Natural killer cell (primary cell): ENCODE data around the gene NAT10. TPM values are rescaled to one million over a fixed set of nuclear protein-coding genes. Genes with fewer than 3 reads are reported as not detected.

Experiments
- ATAC-seq, 3 donors: fragments of 150-1000 bp in 2 of 3; fragments of 200-7000 bp in 1 of 3; cut with Tn5 transposase; 1 replicate in 1 of 3; 2 replicates in 2 of 3; pipeline ENCODE4 v1.10.0; 2021; ENCODE audit warnings: mild to moderate bottlenecking in 2 of 3, moderate library complexity in 2 of 3
- DNase-seq, 2 donors: peaks; one replicate each; pipeline versions ENCODE4 v3.0.0 to v3.0.0-alpha.2; 2013 to 2021; ENCODE audit warnings: mixed read lengths in 1 of 2
- H3K27ac ChIP-seq: one replicate; pipeline ENCODE4 v1.5.1; 2013; ENCODE audit warnings: mild to moderate bottlenecking, low read length
- H3K27me3 ChIP-seq: one replicate; pipeline ENCODE4 v1.6.1; 2013; ENCODE audit warnings: low read length; ENCODE audit not compliant: control insufficient read depth, insufficient read depth
- H3K36me3 ChIP-seq: one replicate; pipeline ENCODE4 v1.6.1; 2013; ENCODE audit warnings: low read length; ENCODE audit not compliant: control insufficient read depth, insufficient read depth
- H3K4me1 ChIP-seq: one replicate; pipeline ENCODE4 v1.6.1; 2013; ENCODE audit warnings: low read length; ENCODE audit not compliant: control insufficient read depth, insufficient read depth
- H3K4me3 ChIP-seq: one replicate; pipeline ENCODE4 v1.5.1; 2013; ENCODE audit warnings: low read length
- H3K9me3 ChIP-seq: one replicate; pipeline ENCODE4 v1.6.1; 2013; ENCODE audit warnings: low read length; ENCODE audit not compliant: control insufficient read depth, insufficient read depth
- H3K27ac Mint-ChIP-seq, 2 donors: one replicate each; pipeline ENCODE4 v1.8.0; 2022; ENCODE audit warnings: mild to moderate bottlenecking in 2 of 2, mixed read lengths in 2 of 2, moderate library complexity in 1 of 2
- H3K27me3 Mint-ChIP-seq, 2 donors: one replicate each; pipeline ENCODE4 v1.8.0; 2022; ENCODE audit warnings: low read depth in 2 of 2, mixed read lengths in 2 of 2
- H3K36me3 Mint-ChIP-seq: one replicate; pipeline ENCODE4 v1.8.0; 2022; ENCODE audit warnings: mixed read lengths
- H3K4me1 Mint-ChIP-seq, 2 donors: one replicate each; pipeline ENCODE4 v1.8.0; 2022; ENCODE audit warnings: mixed read lengths in 2 of 2
- H3K4me3 Mint-ChIP-seq: one replicate; pipeline ENCODE4 v1.8.0; 2022; ENCODE audit warnings: mild to moderate bottlenecking, moderate library complexity, mixed read lengths
- H3K9me3 Mint-ChIP-seq, 2 donors: one replicate each; pipeline ENCODE4 v1.8.0; 2022; ENCODE audit warnings: mixed read lengths in 2 of 2
- CTCF ChIP-seq: fragments of 200-600 bp; IDR thresholded peaks from one replicate; pipeline ENCODE4 v1.8.0; 2022; ENCODE audit warnings: antibody characterized with exemption
- WGBS: methylation state at CpG from one replicate; pipeline ENCODE4 v1.1.7; 2013; ENCODE audit warnings: missing lambda C conversion rate; ENCODE audit not compliant: insufficient coverage; 5-methylcytosine and 5-hydroxymethylcytosine counted together
- intact Hi-C: fragments of 100-400 bp; cut with micrococcal nuclease; formaldehyde crosslinking; loops from one replicate; pipeline ENCODE4 v1.14.2; 2022
- total RNA-seq, 4 donors: library from RNA; stranded (reverse); fragments of 120-200 nt in 1 of 4; gene quantifications; one replicate each; pipeline versions ENCODE4 v1.2.3 to v1.2.4, GENCODE V29; 2013 to 2022

The NAT10 gene
- total RNA-seq, 3 donors from 2014 or later (not counting 1 experiment from before 2014, with no cell fraction given), result 40.3 to 53.6 (median 42.8) TPM

GRCh38 chr11:34104680-34105078 lies 750 bp upstream of the NAT10 start:
- peaks cover 32% of the 10 kb centered on the region for H3K36me3 ChIP-seq
- peak overlapping the region; percentile 82 for H3K4me3 ChIP-seq
- Mint-ChIP-seq H3K9me3 (no peaks in the 10 kb centered on the region), H3K4me1 (peaks cover 34 to 40% of the 10 kb centered on the region in 2 donors), H3K27me3 (no peaks in the 10 kb centered on the region), H3K27ac (peak overlapping the region; percentile 96 to 97), H3K36me3 (peaks cover 4% of the 10 kb centered on the region), H3K4me3 (peak overlapping the region; percentile 96)
- H3K27me3 ChIP-seq, result no peaks in the 10 kb centered on the region
- 32% methylated on average over 6 of the region's 6 CpGs for WGBS
- ATAC-seq, result no peak
- intact Hi-C loops, result loop anchor here (1.0 to 2.0 kb wide), 5 partner anchors 53 to 812 kb away; partner anchors contain the start of genes ABTB2, APIP, CAPRIN1 and CAT
- H3K4me1 ChIP-seq, result peaks cover 16% of the 10 kb centered on the region
- no peak for TF ChIP-seq CTCF
- H3K27ac ChIP-seq, result peak overlapping the region; percentile 94
- no peak for DNase-seq
- H3K9me3 ChIP-seq, result no peaks in the 10 kb centered on the region

- Mint-ChIP-seq H3K27me3 (no peaks in the 10 kb centered on the region), H3K27ac (peak overlapping the region; percentile 96 to 97), H3K9me3 (no peaks in the 10 kb centered on the region), H3K4me3 (peak overlapping the region; percentile 96), H3K36me3 (peaks cover 4% of the 10 kb centered on the region), H3K4me1 (peaks cover 34 to 40% of the 10 kb centered on the region in 2 donors)
- Histone ChIP-seq H3K27ac (peak overlapping the region; percentile 94), H3K4me1 (peaks cover 16% of the 10 kb centered on the region), H3K9me3 (no peaks in the 10 kb centered on the region), H3K27me3 (no peaks in the 10 kb centered on the region), H3K4me3 (peak overlapping the region; percentile 82), H3K36me3 (peaks cover 29% of the 10 kb centered on the region)
- WGBS, result 2% methylated on average over 16 of the region's 17 CpGs
- no peak for ATAC-seq
- intact Hi-C loops, result loop anchor here (1.0 to 2.0 kb wide), 5 partner anchors 55 to 811 kb away; partner anchors contain the start of genes ABTB2, APIP, CAPRIN1 and CAT
- TF ChIP-seq CTCF, result no peak
- no peak for DNase-seq
Measured at GRCh38 chr11:34105957-34106504, 602 bp downstream of the NAT10 start.

- H3K4me3 ChIP-seq, result no peak overlapping the region
- TF ChIP-seq CTCF, result no peak
- intact Hi-C loops, result no loop called here
- no peak overlapping the region for H3K27ac Mint-ChIP-seq
- H3K4me1 ChIP-seq, result no peaks in the 10 kb centered on the region
- no peak for ATAC-seq
- H3K9me3 ChIP-seq, result no peaks in the 10 kb centered on the region
- DNase-seq, result no peak
- H3K4me1 Mint-ChIP-seq, result peaks cover 4 to 10% of the 10 kb centered on the region in 2 donors
- 93% methylated on average over 6 of the region's 6 CpGs for WGBS
- no peak overlapping the region for H3K4me3 Mint-ChIP-seq
- peaks cover 70% of the 10 kb centered on the region for H3K36me3 ChIP-seq
- H3K27me3 Mint-ChIP-seq, result no peaks in the 10 kb centered on the region
- H3K36me3 Mint-ChIP-seq, result peaks cover 35% of the 10 kb centered on the region
- H3K27me3 ChIP-seq, result no peaks in the 10 kb centered on the region
- no peaks in the 10 kb centered on the region for H3K9me3 Mint-ChIP-seq
- H3K27ac ChIP-seq, result no peak overlapping the region
Measured at GRCh38 chr11:34111722-34112270, 6.4 kb downstream of the NAT10 start.
